Body of pancreas (tissue), 4 donors: Measurements from ENCODE around the gene RIMBP2. TPM values are rescaled to one million over a fixed set of nuclear protein-coding genes. Genes with fewer than 3 reads are reported as not detected.

Source experiments
- ATAC-seq: fragments of 150-250 bp; one replicate; pipeline ENCODE4 v1.9.1; 2016
- DNase-seq, 4 donors: peaks; one replicate each; pipeline ENCODE4 v3.0.0-alpha.2; 2019
- H3K27ac ChIP-seq, 4 donors: fragments of 200-600 bp; sonication (generic); 1 replicate in 3 of 4; 2 replicates in 1 of 4; pipeline versions ENCODE4 v1.5.1 to v1.6.1; 2016 to 2019; ENCODE audit warnings: mild to moderate bottlenecking in 1 of 4, mixed read lengths in 1 of 4, moderate library complexity in 1 of 4
- H3K27me3 ChIP-seq, 2 donors: fragments of 200-600 bp; sonication (generic); one replicate each; pipeline ENCODE4 v1.6.0; 2016; ENCODE audit warnings: mild to moderate bottlenecking in 1 of 2
- H3K36me3 ChIP-seq, 2 donors: fragments of 200-600 bp; sonication (generic); replicated peaks in 1 of 2; 2 replicates each; pipeline ENCODE4 v1.5.1; 2016; ENCODE audit warnings: low read depth in 2 of 2; ENCODE audit not compliant: insufficient read depth in 1 of 2
- H3K4me1 ChIP-seq: fragments of 200-600 bp; sonication (generic); one replicate; pipeline ENCODE4 v1.6.0; 2016
- H3K4me3 ChIP-seq, 2 donors: fragments of 200-600 bp; sonication (generic); 1 replicate in 1 of 2; 2 replicates in 1 of 2; pipeline ENCODE4 v1.5.1; 2016 to 2019
- H3K9me3 ChIP-seq, 3 donors: fragments of 200-600 bp; sonication (generic); 1 replicate in 2 of 3; 2 replicates in 1 of 3; pipeline ENCODE4 v1.5.1; 2016
- CTCF ChIP-seq, 7 experiments: fragments of 450-650 bp in 4 of 7; fragments of 200-600 bp in 3 of 7; sonication (generic) in 3 of 7; IDR thresholded peaks; one replicate each; pipeline ENCODE4 v1.5.1; 2016 to 2019; ENCODE audit warnings: antibody characterized with exemption in 7 of 7
- POLR2A ChIP-seq, 3 donors: fragments of 450-650 bp; IDR thresholded peaks; one replicate each; pipeline ENCODE4 v1.6.1; 2016; ENCODE audit warnings: antibody characterized with exemption in 3 of 3, mild to moderate bottlenecking in 2 of 3
- WGBS, 2 donors: methylation state at CpG; one replicate each; pipeline ENCODE4 v1.1.5; 2017; 5-methylcytosine and 5-hydroxymethylcytosine counted together
- intact Hi-C: fragments of 100-400 bp; cut with DNase I; formaldehyde crosslinking; loops from one replicate; pipeline ENCODE4 v1.15.1; 2023
- total RNA-seq, 2 donors: library from RNA; depleted of rRNA; stranded (reverse); fragments of >200 nt; gene quantifications; one replicate each; pipeline ENCODE4 v1.1.0, GENCODE V29; 2016

The RIMBP2 gene
- total RNA-seq, 2 donors from 2014 or later, result 7.3 to 27.4 TPM

- DNase-seq, result no peak
Measured at GRCh38 chr12:130498589-130499385, 217.3 kb downstream of the RIMBP2 start.

GRCh38 chr12:130497991-130498390, 218.1 kb downstream of the RIMBP2 start:
- H3K9me3 ChIP-seq, result no peaks in the 10 kb centered on the region
- ATAC-seq (no peak), DNase-seq (no peak)
- no peak for TF ChIP-seq POLR2A (IDR thresholded peaks at IDR 0.05)
- TF ChIP-seq CTCF (IDR thresholded peaks at IDR 0.05), result no peak
- intact Hi-C loops, result no loop called here
- H3K4me3 ChIP-seq, result no peak overlapping the region
- no peaks in the 10 kb centered on the region for H3K36me3 ChIP-seq
- no peak overlapping the region for H3K27ac ChIP-seq
- no peaks in the 10 kb centered on the region for H3K4me1 ChIP-seq
- 41 to 46% methylated on average over 8 of the region's 10 CpGs for WGBS, 2 donors
- no peaks in the 10 kb centered on the region for H3K27me3 ChIP-seq

More at GRCh38 chr12:130498589-130499385, 217.3 kb downstream of the RIMBP2 start:
- Histone ChIP-seq H3K4me3 (no peak overlapping the region), H3K27me3 (no peaks in the 10 kb centered on the region), H3K4me1 (no peaks in the 10 kb centered on the region), H3K9me3 (no peaks in the 10 kb centered on the region), H3K36me3 (no peaks in the 10 kb centered on the region), H3K27ac (no peak overlapping the region)
- 73 to 78% methylated on average over 7 of the region's 7 CpGs for WGBS, 2 donors
- intact Hi-C loops, result no loop called here
- no peak for ATAC-seq
- TF ChIP-seq POLR2A (IDR thresholded peaks at IDR 0.05), result no peak
- no peak for TF ChIP-seq CTCF (IDR thresholded peaks at IDR 0.05)

- H3K9me3 ChIP-seq, result no peaks in the 10 kb centered on the region
- 70 to 80% methylated on average over 12 of the region's 12 CpGs for WGBS, 2 donors
- TF ChIP-seq POLR2A (IDR thresholded peaks at IDR 0.05), result no peak
- no peak for TF ChIP-seq CTCF (IDR thresholded peaks at IDR 0.05)
- no peak overlapping the region for H3K27ac ChIP-seq
- H3K4me3 ChIP-seq, result no peak overlapping the region
- no peak for ATAC-seq
- no peaks in the 10 kb centered on the region for H3K4me1 ChIP-seq
- no peak for DNase-seq
- H3K27me3 ChIP-seq, result no peaks in the 10 kb centered on the region
- intact Hi-C loops, result no loop called here
- H3K36me3 ChIP-seq, result no peaks in the 10 kb centered on the region
Measured at GRCh38 chr12:130497321-130497720, 218.8 kb downstream of the RIMBP2 start.

GRCh38 chr12:130496516-130497120, 219.5 kb downstream of the RIMBP2 start:
- Histone ChIP-seq H3K27ac (no peak overlapping the region), H3K9me3 (no peaks in the 10 kb centered on the region), H3K4me3 (no peak overlapping the region), H3K4me1 (no peaks in the 10 kb centered on the region), H3K27me3 (no peaks in the 10 kb centered on the region), H3K36me3 (no peaks in the 10 kb centered on the region)
- DNase-seq (no peak), ATAC-seq (no peak)
- TF ChIP-seq POLR2A (IDR thresholded peaks at IDR 0.05) (no peak), CTCF (IDR thresholded peaks at IDR 0.05) (no peak)
- intact Hi-C loops, result no loop called here
- 62 to 70% methylated on average over 10 to 14 of the region's 14 CpGs for WGBS, 2 donors
